Measurements from ENCODE around the gene ABCA1. TPM values are rescaled to one million over a fixed set of nuclear protein-coding genes. Genes with fewer than 3 reads are reported as not detected.
A peak's percentile ranks its signal among the peaks of the same experiment; 100 is the strongest.

The ABCA1 gene
- total and polyA plus RNA-seq, 12 donors: 1.3 to 35.0 (median 11.3) TPM

DNA sequence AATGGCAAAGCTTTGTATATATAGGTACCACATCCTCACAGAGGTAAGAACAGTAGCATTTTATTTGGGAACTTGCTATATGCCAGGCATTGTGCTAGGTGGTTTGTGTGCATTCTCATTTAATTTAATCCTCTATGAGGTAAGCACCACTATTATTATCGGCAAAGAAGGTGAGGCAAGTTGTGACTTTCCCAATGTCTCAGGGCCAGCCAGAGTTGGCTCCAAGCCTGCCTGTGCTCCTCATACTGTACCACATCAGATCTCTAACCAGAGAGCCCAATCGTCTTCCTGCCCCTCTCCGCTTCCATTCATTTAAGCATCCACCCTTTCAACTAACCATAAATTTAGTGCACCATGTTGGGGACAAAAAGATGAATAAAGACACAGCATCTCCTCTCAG is 108.9 kb downstream of the ABCA1 start:
- peaks cover 0 to 100% (median 75%) of the 10 kb centered on the region in 9 donors for H3K36me3 ChIP-seq
- H3K4me3 ChIP-seq: no peak overlapping the region
- no peaks in the 10 kb centered on the region for H3K9me3 ChIP-seq
- ATAC-seq: no peak
- no peaks in the 10 kb centered on the region for H3K27me3 ChIP-seq
- H3K4me1 ChIP-seq: no peaks in the 10 kb centered on the region
- no peak overlapping the region for H3K27ac ChIP-seq
- TF ChIP-seq, protein P1, sequence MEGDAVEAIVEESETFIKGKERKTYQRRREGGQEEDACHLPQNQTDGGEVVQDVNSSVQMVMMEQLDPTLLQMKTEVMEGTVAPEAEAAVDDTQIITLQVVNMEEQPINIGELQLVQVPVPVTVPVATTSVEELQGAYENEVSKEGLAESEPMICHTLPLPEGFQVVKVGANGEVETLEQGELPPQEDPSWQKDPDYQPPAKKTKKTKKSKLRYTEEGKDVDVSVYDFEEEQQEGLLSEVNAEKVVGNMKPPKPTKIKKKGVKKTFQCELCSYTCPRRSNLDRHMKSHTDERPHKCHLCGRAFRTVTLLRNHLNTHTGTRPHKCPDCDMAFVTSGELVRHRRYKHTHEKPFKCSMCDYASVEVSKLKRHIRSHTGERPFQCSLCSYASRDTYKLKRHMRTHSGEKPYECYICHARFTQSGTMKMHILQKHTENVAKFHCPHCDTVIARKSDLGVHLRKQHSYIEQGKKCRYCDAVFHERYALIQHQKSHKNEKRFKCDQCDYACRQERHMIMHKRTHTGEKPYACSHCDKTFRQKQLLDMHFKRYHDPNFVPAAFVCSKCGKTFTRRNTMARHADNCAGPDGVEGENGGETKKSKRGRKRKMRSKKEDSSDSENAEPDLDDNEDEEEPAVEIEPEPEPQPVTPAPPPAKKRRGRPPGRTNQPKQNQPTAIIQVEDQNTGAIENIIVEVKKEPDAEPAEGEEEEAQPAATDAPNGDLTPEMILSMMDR (IDR thresholded peaks at IDR 0.05): no peak
- 82 to 92% methylated on average over 3 of the region's 3 CpGs for WGBS, 2 donors
- DNase-seq: no peak
- intact Hi-C loops (cut with DNase I): no loop called here

- DNase-seq (no peak), ATAC-seq (no peak)
- H3K27me3 ChIP-seq: no peaks in the 10 kb centered on the region
- no peak overlapping the region for H3K27ac ChIP-seq
- no peaks in the 10 kb centered on the region for H3K9me3 ChIP-seq
- 83 to 88% methylated on average over 7 of the region's 7 CpGs for WGBS, 2 donors
- H3K36me3 ChIP-seq: peaks cover 0 to 100% (median 69%) of the 10 kb centered on the region in 9 donors
- intact Hi-C loops (cut with DNase I): no loop called here
- TF ChIP-seq, protein P1 (IDR thresholded peaks at IDR 0.05): no peak
- H3K4me3 ChIP-seq: no peak overlapping the region
- H3K4me1 ChIP-seq: no peaks in the 10 kb centered on the region
Observed at GRCh38 chr9:104817437-104817836, 110.5 kb downstream of the ABCA1 start.

DNA sequence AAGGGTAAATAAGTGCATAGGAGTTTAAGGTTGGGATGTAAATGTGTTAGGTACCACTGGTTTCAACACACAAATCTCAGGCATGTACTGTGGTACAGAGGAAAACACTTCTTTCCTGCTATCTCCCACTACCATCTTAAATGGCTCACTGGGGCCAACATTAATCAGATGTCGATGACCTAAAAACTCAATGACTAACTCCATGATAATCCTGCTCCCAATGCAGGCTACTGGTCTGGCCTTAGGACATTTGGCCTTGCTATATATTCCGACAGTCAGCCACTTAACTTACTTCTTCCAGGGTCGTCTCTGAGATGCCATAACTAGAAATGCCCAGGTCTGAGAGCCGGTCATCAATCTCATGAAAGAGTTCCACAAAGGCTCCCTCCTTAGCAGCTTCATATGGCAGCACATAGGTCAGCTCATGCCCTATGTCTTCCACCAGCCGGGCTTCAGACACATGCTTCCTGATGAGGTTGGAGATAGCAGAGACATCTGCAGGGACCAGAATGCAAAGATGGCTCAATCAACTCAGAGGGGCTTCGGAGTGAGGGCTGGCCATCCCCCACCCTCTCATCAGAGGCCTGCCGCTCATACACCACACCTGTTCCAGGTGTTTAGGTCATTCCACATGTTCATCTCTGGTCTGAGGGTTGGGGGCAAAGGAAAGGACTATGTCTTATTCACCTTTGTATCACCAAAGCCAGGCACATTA is 111.9 kb downstream of the ABCA1 start:
- 97 to 98% methylated on average over 7 of the region's 7 CpGs for WGBS, 2 donors
- Histone ChIP-seq H3K27ac (no peak overlapping the region), H3K9me3 (no peaks in the 10 kb centered on the region), H3K4me3 (no peak overlapping the region), H3K36me3 (peaks cover 0 to 100% (median 63%) of the 10 kb centered on the region in 9 donors), H3K4me1 (peaks cover 0 to 5% (median 0%) of the 10 kb centered on the region in 9 donors), H3K27me3 (no peaks in the 10 kb centered on the region)
- intact Hi-C loops (cut with DNase I): no loop called here
- DNase-seq (no peak), ATAC-seq (no peak)
- TF ChIP-seq, protein P1 (IDR thresholded peaks at IDR 0.05): no peak

GRCh38 chr9:104810421-104811339 is 117.3 kb downstream of the ABCA1 start:
- Histone ChIP-seq H3K27ac (peak overlapping the region in 7 of 10 donors; percentile 16 to 58 (median 42)), H3K36me3 (peaks cover 0 to 100% (median 53%) of the 10 kb centered on the region in 9 donors)

More at GRCh38 chr9:104810421-104811339, 117.3 kb downstream of the ABCA1 start:
- TF ChIP-seq, protein P1 (IDR thresholded peaks at IDR 0.05): no peak
- no peaks in the 10 kb centered on the region for H3K27me3 ChIP-seq
- ATAC-seq (peak; percentile 20 to 80 (median 58)), DNase-seq (peak in 1 of 2 donors; percentile 29)
- no peak overlapping the region for H3K4me3 ChIP-seq
- peaks cover 0 to 13% (median 0%) of the 10 kb centered on the region in 9 donors for H3K4me1 ChIP-seq
- 64 to 70% methylated on average over 12 of the region's 12 CpGs for WGBS, 2 donors
- intact Hi-C loops (cut with DNase I): no loop called here
- H3K9me3 ChIP-seq: no peaks in the 10 kb centered on the region
